ENCODE measurements around the gene UROD.

DNA sequence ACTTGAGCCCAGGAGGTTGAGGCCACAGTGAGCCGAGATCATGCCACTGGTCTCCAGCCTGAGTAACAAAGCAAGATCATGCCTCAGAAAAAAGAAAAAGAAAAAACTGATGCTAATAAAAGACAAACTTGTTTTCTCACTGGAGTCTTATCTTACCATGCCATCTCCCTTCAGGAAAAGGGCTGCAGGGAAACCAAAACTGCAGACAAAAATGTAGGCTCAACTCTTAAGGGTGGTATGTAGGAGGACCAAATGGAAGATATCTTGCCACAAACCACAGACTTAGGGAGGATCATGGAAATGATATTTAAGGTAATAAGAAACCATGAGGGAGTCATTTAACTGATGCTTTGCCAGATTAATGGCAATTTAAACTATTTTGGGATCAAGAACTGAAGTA is 32.9 kb downstream of the UROD start:
- TF ChIP-seq, protein P1, sequence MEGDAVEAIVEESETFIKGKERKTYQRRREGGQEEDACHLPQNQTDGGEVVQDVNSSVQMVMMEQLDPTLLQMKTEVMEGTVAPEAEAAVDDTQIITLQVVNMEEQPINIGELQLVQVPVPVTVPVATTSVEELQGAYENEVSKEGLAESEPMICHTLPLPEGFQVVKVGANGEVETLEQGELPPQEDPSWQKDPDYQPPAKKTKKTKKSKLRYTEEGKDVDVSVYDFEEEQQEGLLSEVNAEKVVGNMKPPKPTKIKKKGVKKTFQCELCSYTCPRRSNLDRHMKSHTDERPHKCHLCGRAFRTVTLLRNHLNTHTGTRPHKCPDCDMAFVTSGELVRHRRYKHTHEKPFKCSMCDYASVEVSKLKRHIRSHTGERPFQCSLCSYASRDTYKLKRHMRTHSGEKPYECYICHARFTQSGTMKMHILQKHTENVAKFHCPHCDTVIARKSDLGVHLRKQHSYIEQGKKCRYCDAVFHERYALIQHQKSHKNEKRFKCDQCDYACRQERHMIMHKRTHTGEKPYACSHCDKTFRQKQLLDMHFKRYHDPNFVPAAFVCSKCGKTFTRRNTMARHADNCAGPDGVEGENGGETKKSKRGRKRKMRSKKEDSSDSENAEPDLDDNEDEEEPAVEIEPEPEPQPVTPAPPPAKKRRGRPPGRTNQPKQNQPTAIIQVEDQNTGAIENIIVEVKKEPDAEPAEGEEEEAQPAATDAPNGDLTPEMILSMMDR (IDR thresholded peaks at IDR 0.05): no peak
- TF ChIP-seq POLR2A (IDR thresholded peaks at IDR 0.05; ENCODE audit: low read depth) (no peak), POLR2AphosphoS5 (IDR thresholded peaks at IDR 0.05) (no peak), EP300 (IDR thresholded peaks at IDR 0.05) (no peak)

All from esophagus muscularis mucosa (tissue), 4 donors.